K562 (cell line): Measurements from ENCODE around the gene TLCD5. TPM values are rescaled to one million over a fixed set of nuclear protein-coding genes. Genes with fewer than 3 reads are reported as not detected.
A peak's percentile ranks its signal among the peaks of the same experiment; 100 is the strongest.

Experiments used
- ESRRA ChIP-seq: fragments of 450-650 bp; IDR thresholded peaks from 2 replicates; pipeline ENCODE4 v1.6.1; 2014; ENCODE audit warnings: low read depth, mild to moderate bottlenecking, moderate library complexity, borderline replicate concordance
- HDAC2 ChIP-seq: fragments of 450-650 bp; IDR thresholded peaks from 2 replicates; pipeline ENCODE4 v1.6.1; 2016; ENCODE audit warnings: mild to moderate bottlenecking
- KDM5B ChIP-seq: fragments of 200-600 bp; sonication (generic); IDR thresholded peaks from 2 replicates; pipeline ENCODE4 v1.6.1; 2012; ENCODE audit warnings: low read depth, mild to moderate bottlenecking, moderate library complexity, low read length, control low read depth, inconsistent platforms; ENCODE audit not compliant: insufficient replicate concordance
- L3MBTL2 ChIP-seq: fragments of 450-650 bp; IDR thresholded peaks from 2 replicates; pipeline ENCODE4 v1.6.1; 2016; ENCODE audit warnings: mild to moderate bottlenecking, moderate library complexity
- MNT ChIP-seq, 2 experiments: fragments of 450-650 bp; conservative IDR thresholded peaks; 2 replicates each; pipeline ENCODE4 v1.6.1; 2017; ENCODE audit warnings: mild to moderate bottlenecking in 2 of 2, moderate library complexity in 2 of 2
- NFIC ChIP-seq: fragments of 450-650 bp; IDR thresholded peaks from 2 replicates; pipeline ENCODE4 v1.6.1; 2017; ENCODE audit warnings: mild to moderate bottlenecking, inconsistent platforms
- PRDM10 ChIP-seq: fragments of 450-650 bp; IDR thresholded peaks from 2 replicates; pipeline ENCODE4 v1.6.1; 2018; ENCODE audit not compliant: partially characterized antibody
- RBBP5 ChIP-seq: fragments of 200-600 bp; sonication (generic); IDR thresholded peaks from 2 replicates; pipeline ENCODE4 v1.6.1; 2012; ENCODE audit warnings: borderline replicate concordance, mild to moderate bottlenecking, low read length, control low read depth, inconsistent platforms; ENCODE audit not compliant: insufficient read depth, poor library complexity, severe bottlenecking
- RBFOX2 ChIP-seq: fragments of 200-400 bp; formaldehyde crosslinking; IDR thresholded peaks from 2 replicates; pipeline ENCODE4 v1.6.1; 2017; ENCODE audit warnings: low read depth, mild to moderate bottlenecking, low read length, moderate library complexity
- RFX1 ChIP-seq: fragments of 450-650 bp; IDR thresholded peaks from 2 replicates; pipeline ENCODE4 v1.6.1; 2016; ENCODE audit warnings: mild to moderate bottlenecking, moderate library complexity
- SIN3A ChIP-seq, 2 experiments: fragments of 150-350 bp in 1 of 2; IDR thresholded peaks; 2 replicates each; pipeline ENCODE4 v1.6.1; 2011 to 2016; ENCODE audit warnings: borderline replicate concordance in 2 of 2, low read depth in 2 of 2, low read length in 2 of 2, mild to moderate bottlenecking in 2 of 2, moderate library complexity in 2 of 2; ENCODE audit not compliant: control insufficient read depth in 1 of 2
- TAF15 ChIP-seq: fragments of 200-400 bp; formaldehyde crosslinking; IDR thresholded peaks from 2 replicates; pipeline ENCODE4 v1.6.1; 2017; ENCODE audit warnings: mild to moderate bottlenecking, low read depth, low read length, moderate library complexity
- TBL1XR1 ChIP-seq, 2 experiments: IDR thresholded peaks; 2 replicates each; pipeline ENCODE4 v1.6.1; 2012; ENCODE audit warnings: improper control_type of control experiment in 2 of 2, low read length in 2 of 2, mild to moderate bottlenecking in 1 of 2
- ZNF217 ChIP-seq: sonication (generic); formaldehyde crosslinking; IDR thresholded peaks from 2 replicates; pipeline ENCODE4 v1.8.0; 2022; ENCODE audit warnings: mild to moderate bottlenecking, missing genetic modification reagents
- polyA plus RNA-seq, 8 experiments: library from polyadenylated mRNA; depleted of rRNA in 4 of 8; stranded (reverse) in 5 of 8; unstranded in 3 of 8; fragments of >200 nt; fragmentation: Nextera tagmentation in 2 of 8; fragmentation: Illumina TruSeq in 1 of 8; extraction: Ambion mirVana in 2 of 8; extraction: Trizol in 1 of 8; gene quantifications; 2 replicates each; pipeline versions ENCODE4 v1.2.1 to v1.2.3, GENCODE V29; 2011 to 2014; ENCODE audit warnings: inconsistent platforms in 1 of 8, missing spikeins in 1 of 8
- total RNA-seq, 7 experiments: library from RNA; depleted of rRNA in 6 of 7; stranded (reverse); fragments of >200 nt in 6 of 7; fragmentation: Illumina TruSeq in 2 of 7; extraction: Trizol in 2 of 7; gene quantifications; 2 replicates each; pipeline versions ENCODE4 v1.2.1 to v1.2.3, GENCODE V29; 2011 to 2021; ENCODE audit warnings: low replicate concordance in 1 of 7
- TF ChIP-seq, protein P1 (sequence below), 2 experiments: fragments of 150-350 bp in 1 of 2; IDR thresholded peaks; 2 replicates each; pipeline ENCODE4 v1.6.1; 2012 to 2016; ENCODE audit warnings: low read depth in 2 of 2, low read length in 2 of 2, mild to moderate bottlenecking in 1 of 2, moderate library complexity in 1 of 2
- TF ChIP-seq, protein P2 (sequence below): fragments of 450-650 bp; IDR thresholded peaks from 2 replicates; pipeline ENCODE4 v1.6.1; 2016

The TLCD5 gene
- total and polyA plus RNA-seq, 9 of the 15 experiments (the other 6 are each of a cell fraction or from before 2014, with no cell fraction given): 0.94 to 5.1 (median 1.6) TPM

DNA sequence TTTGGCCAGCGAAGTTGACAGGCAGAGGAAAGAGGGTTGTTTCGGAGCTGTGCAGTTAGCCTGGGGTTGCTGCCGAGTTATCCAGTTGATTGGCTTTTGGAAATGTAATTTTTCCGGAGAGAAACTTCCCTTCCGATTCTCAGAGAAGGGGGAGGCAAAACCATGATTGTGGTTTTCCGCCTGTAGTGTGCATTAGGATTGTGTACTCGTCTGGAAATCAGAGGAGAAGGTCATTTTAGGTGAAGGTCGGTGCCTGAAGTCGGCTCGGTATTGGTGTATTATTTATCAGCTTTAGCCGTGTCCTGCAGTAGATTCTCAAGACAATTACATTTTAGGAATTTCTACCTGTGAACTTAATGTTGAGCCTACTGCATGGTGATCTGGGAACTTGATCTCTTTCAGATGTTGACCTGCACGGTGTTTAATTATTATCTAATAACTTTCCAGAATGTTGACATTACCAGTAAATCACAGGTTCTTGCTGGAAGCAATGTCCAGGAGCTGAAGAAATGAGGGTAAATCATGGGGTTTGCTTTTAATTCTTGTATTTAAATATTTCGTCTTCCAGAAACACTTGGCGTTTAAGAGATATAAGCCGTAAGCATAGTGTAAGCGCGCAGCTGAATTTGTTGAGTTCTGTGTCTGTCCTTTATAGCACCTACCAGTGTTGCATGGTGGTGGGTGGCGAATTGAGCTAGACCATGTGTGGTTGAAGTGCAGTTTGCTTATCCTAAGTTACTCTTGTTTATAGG lies 12.4 kb downstream of the TLCD5 start (continued):
- TF ChIP-seq, protein P1, sequence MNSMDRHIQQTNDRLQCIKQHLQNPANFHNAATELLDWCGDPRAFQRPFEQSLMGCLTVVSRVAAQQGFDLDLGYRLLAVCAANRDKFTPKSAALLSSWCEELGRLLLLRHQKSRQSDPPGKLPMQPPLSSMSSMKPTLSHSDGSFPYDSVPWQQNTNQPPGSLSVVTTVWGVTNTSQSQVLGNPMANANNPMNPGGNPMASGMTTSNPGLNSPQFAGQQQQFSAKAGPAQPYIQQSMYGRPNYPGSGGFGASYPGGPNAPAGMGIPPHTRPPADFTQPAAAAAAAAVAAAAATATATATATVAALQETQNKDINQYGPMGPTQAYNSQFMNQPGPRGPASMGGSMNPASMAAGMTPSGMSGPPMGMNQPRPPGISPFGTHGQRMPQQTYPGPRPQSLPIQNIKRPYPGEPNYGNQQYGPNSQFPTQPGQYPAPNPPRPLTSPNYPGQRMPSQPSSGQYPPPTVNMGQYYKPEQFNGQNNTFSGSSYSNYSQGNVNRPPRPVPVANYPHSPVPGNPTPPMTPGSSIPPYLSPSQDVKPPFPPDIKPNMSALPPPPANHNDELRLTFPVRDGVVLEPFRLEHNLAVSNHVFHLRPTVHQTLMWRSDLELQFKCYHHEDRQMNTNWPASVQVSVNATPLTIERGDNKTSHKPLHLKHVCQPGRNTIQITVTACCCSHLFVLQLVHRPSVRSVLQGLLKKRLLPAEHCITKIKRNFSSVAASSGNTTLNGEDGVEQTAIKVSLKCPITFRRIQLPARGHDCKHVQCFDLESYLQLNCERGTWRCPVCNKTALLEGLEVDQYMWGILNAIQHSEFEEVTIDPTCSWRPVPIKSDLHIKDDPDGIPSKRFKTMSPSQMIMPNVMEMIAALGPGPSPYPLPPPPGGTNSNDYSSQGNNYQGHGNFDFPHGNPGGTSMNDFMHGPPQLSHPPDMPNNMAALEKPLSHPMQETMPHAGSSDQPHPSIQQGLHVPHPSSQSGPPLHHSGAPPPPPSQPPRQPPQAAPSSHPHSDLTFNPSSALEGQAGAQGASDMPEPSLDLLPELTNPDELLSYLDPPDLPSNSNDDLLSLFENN (IDR thresholded peaks at IDR 0.05; ENCODE audit: low read depth in 2 of 2, low read length in 2 of 2): no peak
- no peak for TF ChIP-seq NFIC
- 0 out of 4 replicates have a peak, but pooled peaks of 1 of the 2 experiments have one; percentile 44 for TF ChIP-seq SIN3A (IDR thresholded peaks at IDR 0.05; ENCODE audit: borderline replicate concordance in 2 of 2, control insufficient read depth in 1 of 2, low read depth in 2 of 2, low read length in 2 of 2)
- no peak for TF ChIP-seq RFX1
- 0 out of 2 replicates have a peak, but pooled peaks have one; percentile 9 for TF ChIP-seq RBFOX2
- no peak for TF ChIP-seq TAF15
- TF ChIP-seq, protein P2, sequence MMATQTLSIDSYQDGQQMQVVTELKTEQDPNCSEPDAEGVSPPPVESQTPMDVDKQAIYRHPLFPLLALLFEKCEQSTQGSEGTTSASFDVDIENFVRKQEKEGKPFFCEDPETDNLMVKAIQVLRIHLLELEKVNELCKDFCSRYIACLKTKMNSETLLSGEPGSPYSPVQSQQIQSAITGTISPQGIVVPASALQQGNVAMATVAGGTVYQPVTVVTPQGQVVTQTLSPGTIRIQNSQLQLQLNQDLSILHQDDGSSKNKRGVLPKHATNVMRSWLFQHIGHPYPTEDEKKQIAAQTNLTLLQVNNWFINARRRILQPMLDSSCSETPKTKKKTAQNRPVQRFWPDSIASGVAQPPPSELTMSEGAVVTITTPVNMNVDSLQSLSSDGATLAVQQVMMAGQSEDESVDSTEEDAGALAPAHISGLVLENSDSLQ: 0 out of 2 replicates have a peak, but pooled peaks have one; percentile 31
- peak; percentile 56 for TF ChIP-seq PRDM10
- TF ChIP-seq ESRRA: peak; percentile 86
- 0 out of 4 replicates have a peak, but pooled peaks of 1 of the 2 experiments have one; percentile 8 for TF ChIP-seq TBL1XR1 (IDR thresholded peaks at IDR 0.05; ENCODE audit: low read length in 2 of 2)
- peak; percentile 53; the same call in 1 of the 2 replicates for TF ChIP-seq L3MBTL2
- peak; percentile 19 for TF ChIP-seq RBBP5
- TF ChIP-seq ZNF217 (CRISPR knock-in tag): no peak
- TF ChIP-seq HDAC2: peak; percentile 25; the same call in 1 of the 2 replicates
- peak; percentile 14 for TF ChIP-seq KDM5B
- peak in 1 of 2 experiments; percentile 27; a peak in 1 of 4 replicates for TF ChIP-seq MNT (conservative IDR thresholded peaks at IDR 0.05)
